Heart left ventricle (tissue), 16 donors: Measurements from ENCODE around the gene SLC49A3. TPM values are rescaled to one million over a fixed set of nuclear protein-coding genes. Genes with fewer than 3 reads are reported as not detected.
"Not testable (repeated sequence)": the region's sequence is repeated elsewhere in the genome, so short reads cannot be mapped to it uniquely, and the experiment has no call there.

Experiments
- ATAC-seq, 4 donors: fragments of 200-7000 bp; cut with Tn5 transposase; one replicate each; pipeline ENCODE4 v1.9.1; 2020 to 2022; ENCODE audit warnings: moderate library complexity in 4 of 4, mild to moderate bottlenecking in 3 of 4, moderate number of reproducible peaks in 1 of 4
- DNase-seq, 5 donors: peaks; one replicate each; pipeline ENCODE4 v3.0.0-alpha.2; 2020
- H3K27ac ChIP-seq, 12 donors: fragments of 200-600 bp; sonication (generic) in 4 of 12; one replicate each; pipeline versions ENCODE4 v1.5.0 to v1.8.0; 2016 to 2022; ENCODE audit warnings: mild to moderate bottlenecking in 2 of 12
- H3K27me3 ChIP-seq, 9 donors: fragments of 200-600 bp; sonication (generic) in 2 of 9; one replicate each; pipeline versions ENCODE4 v1.5.1 to v1.8.0; 2016 to 2022; ENCODE audit warnings: mild to moderate bottlenecking in 3 of 9
- H3K36me3 ChIP-seq, 9 donors: fragments of 200-600 bp; sonication (generic) in 2 of 9; one replicate each; pipeline versions ENCODE4 v1.5.0 to v1.8.0; 2018 to 2022; ENCODE audit warnings: mild to moderate bottlenecking in 2 of 9
- H3K4me1 ChIP-seq, 12 donors: fragments of 200-600 bp; sonication (generic) in 4 of 12; one replicate each; pipeline versions ENCODE4 v1.5.0 to v1.8.0; 2016 to 2022; ENCODE audit warnings: mild to moderate bottlenecking in 3 of 12
- H3K4me3 ChIP-seq, 12 donors: fragments of 200-600 bp; sonication (generic) in 4 of 12; one replicate each; pipeline versions ENCODE4 v1.5.0 to v1.8.0; 2017 to 2022; ENCODE audit warnings: mild to moderate bottlenecking in 9 of 12, moderate library complexity in 4 of 12
- H3K9me3 ChIP-seq, 12 donors: fragments of 200-600 bp; sonication (generic) in 4 of 12; one replicate each; pipeline versions ENCODE4 v1.5.0 to v1.8.0; 2016 to 2022; ENCODE audit warnings: mild to moderate bottlenecking in 1 of 12
- CTCF ChIP-seq, 12 donors: fragments of 200-600 bp; sonication (generic) in 4 of 12; IDR thresholded peaks; one replicate each; pipeline versions ENCODE4 v1.5.0 to v1.8.0; 2018 to 2022; ENCODE audit warnings: antibody characterized with exemption in 12 of 12, mild to moderate bottlenecking in 5 of 12
- POLR2A ChIP-seq, 2 donors: fragments of 450-650 bp; IDR thresholded peaks; one replicate each; pipeline ENCODE4 v1.6.1; 2017; ENCODE audit warnings: antibody characterized with exemption in 2 of 2, mild to moderate bottlenecking in 2 of 2, moderate library complexity in 2 of 2
- WGBS, 4 donors: extraction: QIAGEN DNeasy Blood & Tissue Kit in 2 of 4; methylation state at CpG; one replicate each; pipeline versions ENCODE4 v1.1.5 to v1.1.7; 2013 to 2018; 5-methylcytosine and 5-hydroxymethylcytosine counted together
- intact Hi-C, 10 donors: fragments of 100-400 bp; cut with DNase I; formaldehyde crosslinking; loops; one replicate each; pipeline versions ENCODE4 v1.11.1 to v1.14.2; 2022
- polyA plus RNA-seq, 2 donors: library from polyadenylated mRNA; stranded (reverse); fragments of 200-250 nt; gene quantifications; one replicate each; pipeline ENCODE4 v1.2.3, GENCODE V29; 2013
- total RNA-seq, 9 donors: library from RNA; depleted of rRNA in 2 of 9; stranded (reverse); fragments of >200 nt in 2 of 9; fragmentation: NEBNext Ultra II Directional in 3 of 9; extraction: Animal tissue kit (Norgen Biotek cat#: 25700) in 3 of 9; gene quantifications; one replicate each; pipeline versions ENCODE4 v1.1.0 to v1.2.4, GENCODE V29; 2016 to 2023
- donor health status: ischemic (EF 13 %, LVEDD 7.1; RV severe dilation, severe dysfunction).
- donor health status: healthy with polysubstance abuse.
- donor health status: DM: no; HTN: yes; CAD: no.
- donor health status: DM: no; HTN: no; CAD: no.
- donor health status: ischemic (EF 25% LVEDD 6.9; RV normal size, moderate dysfunction).
- donor health status: ischemic (EF 25% LVEDD 5.7; RV mildly dilated, moderate dysfunction).
- donor health status: healthy.
- donor health status: DM: yes; HTN: yes; CAD: no.
- donor health status: ischemic (EF 35%, LVEDD 5.7; RV mildly dilated, moderate dysfunction).
- donor health status: nonischemic (EF 11% LVEDD 7.7; RV severe dilation, severe dysfunction).
- donor health status: DM: yes; HTN: yes; CAD: no.
- donor health status: PGD.
- donor health status: ischemic (EF 29% LVEDD 5.4; RV normal size, mild dysfunction).
- donor health status: nonischemic (EF 23%, LVEDD 6.1; RV moderate dilation, normal function).

SLC49A3 gene
- total and polyA plus RNA-seq, 11 donors: 5.2 to 20.5 (median 8.9) TPM

- H3K4me3 ChIP-seq: no peak overlapping the region
- TF ChIP-seq CTCF (IDR thresholded peaks at IDR 0.05): no peak
- TF ChIP-seq POLR2A (IDR thresholded peaks at IDR 0.05): no peak
These were observed 41.5 kb downstream of the SLC49A3 start for GRCh38 chr4:647481-647880.

GRCh38 chr4:646460-646859 is 42.5 kb downstream of the SLC49A3 start:
- no peak for ATAC-seq
- H3K27me3 ChIP-seq: peaks cover 13 to 50% (median 16%) of the 10 kb centered on the region in 9 donors
- H3K9me3 ChIP-seq: peaks cover 0 to 15% (median 0%) of the 10 kb centered on the region in 12 donors
- peak in 1 of 5 donors; percentile 27 for DNase-seq
- TF ChIP-seq CTCF (IDR thresholded peaks at IDR 0.05) (no peak), POLR2A (IDR thresholded peaks at IDR 0.05) (no peak)
- peak overlapping the region in 1 of 12 donors; percentile 12 for H3K4me3 ChIP-seq
- no peaks in the 10 kb centered on the region for H3K36me3 ChIP-seq
- H3K27ac ChIP-seq: no peak overlapping the region
- 52 to 83% (median 67%) methylated on average over 32 of the region's 32 CpGs for WGBS, 4 donors
- intact Hi-C loops: no loop called here
- H3K4me1 ChIP-seq: peaks cover 0 to 11% (median 0%) of the 10 kb centered on the region in 12 donors

More at GRCh38 chr4:647481-647880, 41.5 kb downstream of the SLC49A3 start:
- Histone ChIP-seq H3K27me3 (peaks cover 13 to 48% (median 16%) of the 10 kb centered on the region in 9 donors), H3K9me3 (peaks cover 0 to 7% (median 0%) of the 10 kb centered on the region in 12 donors), H3K4me1 (peaks cover 0 to 12% (median 0%) of the 10 kb centered on the region in 12 donors), H3K36me3 (no peaks in the 10 kb centered on the region), H3K27ac (no peak overlapping the region)
- intact Hi-C loops: no loop called here
- DNase-seq (peak in 3 of 5 donors; percentile 10 to 44 (median 13)), ATAC-seq (no peak)
- 61 to 66% (median 64%) methylated on average over 13 of the region's 13 CpGs for WGBS, 4 donors

GRCh38 chr4:642366-642765 is 46.6 kb downstream of the SLC49A3 start:
- H3K27ac ChIP-seq, intact Hi-C loops, H3K36me3 ChIP-seq, H3K4me3 ChIP-seq, ATAC-seq, DNase-seq, H3K4me1 ChIP-seq: not testable (repeated sequence)
- Histone ChIP-seq H3K27me3 (peaks cover 0 to 30% (median under 1%) of the 10 kb centered on the region in 9 donors), H3K9me3 (peaks cover 0 to 17% (median 0%) of the 10 kb centered on the region in 12 donors)
- WGBS, 4 donors: 81 to 87% (median 83%) methylated on average over 6 of the region's 6 CpGs

- peak in 2 of 5 donors; percentile 11 to 38 for DNase-seq
- ATAC-seq: no peak
- Histone ChIP-seq H3K4me3 (no peak overlapping the region), H3K4me1 (no peaks in the 10 kb centered on the region), H3K27me3 (peaks cover 0 to 38% (median 0%) of the 10 kb centered on the region in 9 donors), H3K9me3 (peaks cover 0 to 10% (median 0%) of the 10 kb centered on the region in 12 donors), H3K27ac (no peak overlapping the region), H3K36me3 (no peaks in the 10 kb centered on the region)
- intact Hi-C loops: no loop called here
- TF ChIP-seq POLR2A (IDR thresholded peaks at IDR 0.05): no peak
- no peak for TF ChIP-seq CTCF (IDR thresholded peaks at IDR 0.05)
- WGBS, 4 donors: 65 to 74% (median 68%) methylated on average over 32 of the region's 32 CpGs
These were observed 51.2 kb downstream of the SLC49A3 start for GRCh38 chr4:637536-638280.
